Rectal smooth muscle tissue (tissue), 1 donor: ENCODE data around the gene BAZ2A.
A peak's percentile ranks its signal among the peaks of the same experiment; 100 is the strongest.

Experiments
- H3K27ac ChIP-seq: one replicate; pipeline ENCODE4 v1.7.0; 2013; ENCODE audit warnings: low read depth, low read length, inconsistent platforms
- H3K27me3 ChIP-seq: one replicate; pipeline ENCODE4 v1.7.0; 2013; ENCODE audit warnings: low read length; ENCODE audit not compliant: control insufficient read depth, insufficient read depth
- H3K36me3 ChIP-seq: one replicate; pipeline ENCODE4 v1.7.0; 2013; ENCODE audit warnings: low read length; ENCODE audit not compliant: control insufficient read depth, insufficient read depth
- H3K4me1 ChIP-seq: one replicate; pipeline ENCODE4 v1.7.0; 2013; ENCODE audit warnings: low read length; ENCODE audit not compliant: control insufficient read depth, insufficient read depth
- H3K4me3 ChIP-seq: one replicate; pipeline ENCODE4 v1.7.0; 2013; ENCODE audit warnings: low read length
- H3K9ac ChIP-seq: one replicate; pipeline ENCODE4 v1.7.0; 2013; ENCODE audit warnings: low read length

The BAZ2A gene

DNA sequence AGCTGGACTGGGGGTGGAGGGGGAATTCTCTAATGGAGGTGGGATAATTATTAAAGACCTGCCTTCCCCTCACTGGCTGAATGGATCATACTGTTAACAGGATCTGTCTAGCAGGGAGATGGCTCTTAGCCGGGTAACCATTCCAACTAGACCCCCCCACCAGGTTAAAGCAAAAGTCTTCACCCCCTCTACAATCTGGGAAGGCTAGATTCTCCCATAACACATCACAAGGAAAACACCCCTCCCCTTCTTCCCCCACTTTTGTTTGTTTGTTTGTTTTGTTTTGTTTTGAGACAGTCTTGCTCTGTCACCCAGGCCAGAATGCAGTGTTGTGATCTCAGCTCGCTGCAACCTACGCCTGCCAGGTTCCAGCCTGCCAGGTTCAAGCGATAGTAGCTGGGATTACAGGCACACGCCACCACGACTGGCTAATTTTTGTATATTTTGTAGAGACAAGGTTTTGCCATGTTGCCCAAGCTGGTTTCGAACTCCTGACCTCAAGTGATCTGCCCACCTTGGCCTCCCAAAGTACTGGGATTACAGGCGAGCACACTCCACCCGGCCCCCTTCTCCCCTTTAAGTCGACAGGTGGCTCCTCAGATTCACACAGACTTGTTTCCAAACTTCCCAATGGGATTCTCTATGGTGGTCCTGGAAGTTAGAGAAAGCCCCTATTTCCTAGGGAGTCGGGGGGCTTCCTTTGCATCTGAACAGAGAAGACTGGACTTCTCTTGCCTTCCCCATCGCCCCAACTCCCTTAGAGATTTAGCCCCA lies 3.5 kb upstream of the BAZ2A start:
- Histone ChIP-seq H3K4me3 (peak overlapping the region; percentile 91), H3K36me3 (peaks cover 13% of the 10 kb centered on the region), H3K4me1 (peaks cover 18% of the 10 kb centered on the region), H3K9ac (peak overlapping the region; percentile 29), H3K27ac (peak overlapping the region; percentile 96), H3K27me3 (no peaks in the 10 kb centered on the region)

- H3K4me1 ChIP-seq, result peaks cover 20% of the 10 kb centered on the region
- peak overlapping the region; percentile 91 for H3K4me3 ChIP-seq
- H3K27ac ChIP-seq, result no peak overlapping the region
- H3K36me3 ChIP-seq, result peaks cover 6% of the 10 kb centered on the region
- H3K27me3 ChIP-seq, result no peaks in the 10 kb centered on the region
- no peak overlapping the region for H3K9ac ChIP-seq
Measured at GRCh38 chr12:56632701-56633467, 2.8 kb upstream of the BAZ2A start.

DNA sequence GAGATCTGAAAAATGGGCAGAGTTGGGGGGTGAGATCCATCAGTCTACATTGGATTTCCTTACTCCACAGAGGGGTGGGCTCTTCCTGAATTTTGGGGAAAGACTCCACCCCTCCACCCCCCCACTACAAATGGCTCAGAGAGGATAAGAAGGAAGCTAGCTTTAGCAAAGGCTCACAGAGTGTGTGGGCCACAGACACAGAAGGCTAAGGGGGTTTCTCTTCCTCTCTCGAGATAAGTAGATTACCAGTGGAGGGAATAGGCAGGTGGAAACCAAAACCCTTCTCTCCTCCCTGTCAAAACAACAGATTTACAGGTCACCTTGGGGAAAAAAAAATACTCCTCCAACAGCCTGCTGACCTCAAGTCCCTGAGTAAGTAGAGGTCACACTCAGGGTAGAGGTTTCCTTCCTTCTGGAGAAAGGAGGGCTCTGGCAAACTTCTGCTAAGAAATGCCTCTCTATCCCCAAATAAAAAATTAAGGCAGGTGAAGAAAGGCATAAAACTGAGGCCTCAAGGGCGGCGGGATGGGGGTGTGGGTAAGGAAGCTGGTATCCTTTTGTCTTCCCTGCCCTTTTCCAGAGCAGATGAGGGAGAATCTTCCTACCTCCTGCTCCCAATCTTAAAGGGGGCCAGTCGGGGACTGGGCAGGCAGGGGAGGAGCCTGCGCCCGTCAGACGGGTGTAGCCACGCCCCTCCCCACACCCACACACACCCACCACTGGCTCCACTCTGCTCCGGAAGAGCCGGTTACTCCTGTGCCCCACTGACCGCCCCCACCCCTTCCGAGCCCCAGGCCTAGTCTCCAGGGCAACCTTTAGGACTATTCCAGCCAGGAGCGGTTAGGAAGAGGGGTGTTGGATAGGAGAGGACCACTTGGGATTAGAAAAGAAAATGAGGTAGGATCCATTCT lies 1.9 kb upstream of the BAZ2A start:
- no peaks in the 10 kb centered on the region for H3K27me3 ChIP-seq
- H3K4me1 ChIP-seq, result peaks cover 12% of the 10 kb centered on the region
- no peak overlapping the region for H3K9ac ChIP-seq
- H3K4me3 ChIP-seq, result peak overlapping the region; percentile 17
- no peaks in the 10 kb centered on the region for H3K36me3 ChIP-seq
- H3K27ac ChIP-seq, result no peak overlapping the region

GRCh38 chr12:56629459-56630179 lies 507 bp downstream of the BAZ2A start:
- Histone ChIP-seq H3K36me3 (peaks cover 2% of the 10 kb centered on the region), H3K4me1 (peaks cover 12% of the 10 kb centered on the region), H3K4me3 (peak overlapping the region; percentile 93), H3K9ac (peak overlapping the region; percentile 93), H3K27me3 (no peaks in the 10 kb centered on the region), H3K27ac (peak overlapping the region; percentile 90)

DNA sequence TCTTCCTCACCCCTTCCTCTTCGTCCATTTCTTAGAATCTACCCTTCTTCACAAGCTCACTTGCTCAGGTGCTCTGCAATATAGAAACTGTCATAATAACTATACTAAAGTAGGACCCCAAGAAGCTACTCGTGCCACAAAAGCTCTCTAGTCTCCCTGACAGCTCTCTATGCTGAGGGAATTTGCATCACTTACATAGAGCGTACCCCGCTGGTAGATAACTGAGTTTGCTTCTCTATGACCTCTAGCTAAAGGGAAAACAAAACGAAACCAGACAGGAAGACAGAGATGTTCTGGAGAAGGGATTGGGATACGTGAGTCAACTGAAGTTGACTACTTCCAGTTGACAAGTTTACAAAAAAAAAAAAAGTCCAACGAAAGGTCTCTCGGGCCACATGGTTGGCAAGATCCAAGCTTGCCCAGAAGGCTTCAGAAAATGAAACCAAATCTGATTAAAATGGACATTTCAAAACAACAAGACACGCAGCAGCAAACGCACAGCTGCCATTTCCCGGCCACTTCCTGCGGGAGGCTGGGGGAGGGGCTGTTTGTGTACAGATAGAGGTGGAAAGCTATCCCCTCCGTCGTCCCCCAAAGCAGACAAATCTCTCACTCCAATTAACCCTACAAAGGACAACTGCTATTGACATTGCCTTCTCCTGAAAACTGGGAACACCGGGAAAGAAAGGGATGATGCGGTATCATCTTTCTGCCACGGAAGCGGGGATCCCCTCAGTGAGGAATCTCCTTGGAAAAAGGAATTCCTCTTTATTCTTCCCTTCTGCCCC lies 1.3 kb downstream of the BAZ2A start:
- H3K27me3 ChIP-seq, result no peaks in the 10 kb centered on the region
- peaks cover 16% of the 10 kb centered on the region for H3K4me1 ChIP-seq
- H3K36me3 ChIP-seq, result peaks cover 2% of the 10 kb centered on the region
- peak overlapping the region; percentile 93 for H3K9ac ChIP-seq
- H3K27ac ChIP-seq, result peak overlapping the region; percentile 90
- peak overlapping the region; percentile 93 for H3K4me3 ChIP-seq

- Histone ChIP-seq H3K9ac (no peak overlapping the region), H3K4me1 (peaks cover 16% of the 10 kb centered on the region), H3K36me3 (peaks cover 2% of the 10 kb centered on the region), H3K4me3 (no peak overlapping the region), H3K27ac (no peak overlapping the region), H3K27me3 (no peaks in the 10 kb centered on the region)
Measured at GRCh38 chr12:56626701-56627100, 3.4 kb downstream of the BAZ2A start.

- H3K27me3 ChIP-seq, result no peaks in the 10 kb centered on the region
- H3K36me3 ChIP-seq, result peaks cover 2% of the 10 kb centered on the region
- no peak overlapping the region for H3K27ac ChIP-seq
- H3K9ac ChIP-seq, result no peak overlapping the region
- H3K4me3 ChIP-seq, result no peak overlapping the region
- H3K4me1 ChIP-seq, result peaks cover 9% of the 10 kb centered on the region
Measured at GRCh38 chr12:56622535-56622934, 7.6 kb downstream of the BAZ2A start.

- H3K27me3 ChIP-seq, result no peaks in the 10 kb centered on the region
- peaks cover 34% of the 10 kb centered on the region for H3K36me3 ChIP-seq
- H3K9ac ChIP-seq, result no peak overlapping the region
- no peak overlapping the region for H3K27ac ChIP-seq
- no peak overlapping the region for H3K4me3 ChIP-seq
- H3K4me1 ChIP-seq, result no peaks in the 10 kb centered on the region
Measured at GRCh38 chr12:56616925-56617324, 13.2 kb downstream of the BAZ2A start.

DNA sequence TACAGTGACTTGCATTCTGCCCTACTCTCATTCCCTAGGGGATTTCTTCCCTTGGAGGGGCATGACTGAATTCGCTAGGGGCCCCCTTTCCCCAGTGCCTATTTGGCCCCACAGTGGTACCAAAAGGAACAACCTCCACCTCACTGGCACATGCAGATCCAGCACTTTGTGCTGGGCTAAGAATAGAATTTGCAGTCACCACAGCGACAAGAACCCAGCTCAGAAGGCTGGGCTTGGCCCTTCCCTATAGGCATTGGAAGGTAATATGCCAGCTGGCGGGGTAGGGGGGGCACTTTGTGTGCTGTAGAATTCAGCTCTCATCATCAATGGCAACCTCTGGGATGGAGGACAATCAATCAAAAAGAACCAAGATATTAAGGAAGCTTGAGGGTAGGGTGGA lies 13.9 kb downstream of the BAZ2A start:
- H3K27ac ChIP-seq, result no peak overlapping the region
- H3K36me3 ChIP-seq, result peaks cover 40% of the 10 kb centered on the region
- H3K4me1 ChIP-seq, result no peaks in the 10 kb centered on the region

GRCh38 chr12:56614627-56615026 lies 15.5 kb downstream of the BAZ2A start:
- Histone ChIP-seq H3K4me1 (no peaks in the 10 kb centered on the region), H3K36me3 (peaks cover 57% of the 10 kb centered on the region), H3K9ac (no peak overlapping the region), H3K27ac (no peak overlapping the region), H3K4me3 (no peak overlapping the region), H3K27me3 (no peaks in the 10 kb centered on the region)

More for the DNA sequence above, 13.9 kb downstream of the BAZ2A start:
- Histone ChIP-seq H3K27me3 (no peaks in the 10 kb centered on the region), H3K4me3 (no peak overlapping the region), H3K9ac (no peak overlapping the region)

DNA sequence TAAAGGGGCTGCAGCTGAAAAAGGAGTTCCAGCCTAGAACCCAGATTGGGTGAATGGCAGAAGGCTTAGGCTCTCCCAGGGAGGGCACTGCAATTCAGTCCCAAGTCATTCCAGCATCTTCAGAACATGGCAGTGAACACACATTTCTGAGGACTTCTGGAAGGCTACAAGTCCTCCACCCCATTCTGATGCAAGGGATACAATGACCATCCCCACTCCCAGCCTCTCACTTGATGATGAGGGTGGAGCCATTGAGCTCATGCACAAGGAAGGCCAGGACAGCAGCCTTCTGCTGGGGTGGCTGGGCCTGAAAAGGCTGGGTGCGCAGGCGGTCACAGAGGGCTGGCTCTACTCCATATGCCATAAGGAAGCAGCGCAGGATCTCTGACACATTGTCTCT lies 25.8 kb downstream of the BAZ2A start:
- peaks cover 75% of the 10 kb centered on the region for H3K36me3 ChIP-seq
- no peaks in the 10 kb centered on the region for H3K27me3 ChIP-seq
- no peaks in the 10 kb centered on the region for H3K4me1 ChIP-seq
- no peak overlapping the region for H3K9ac ChIP-seq
- no peak overlapping the region for H3K27ac ChIP-seq
- no peak overlapping the region for H3K4me3 ChIP-seq
